Astrocyte (in vitro differentiated cells and primary cell): ENCODE results near the gene NETO2.

ENCODE experiments used
- CTCF ChIP-seq: IDR thresholded peaks from 2 replicates; pipeline ENCODE4 v1.5.1; 2011; ENCODE audit warnings: low read depth, mild to moderate bottlenecking, inconsistent platforms, low read length, moderate library complexity; ENCODE audit not compliant: insufficient read depth
- EZH2 ChIP-seq: IDR thresholded peaks from 2 replicates; pipeline ENCODE4 v1.6.1; 2012; ENCODE audit warnings: mild to moderate bottlenecking, low read length, inconsistent platforms; ENCODE audit not compliant: insufficient read depth

GRCh38 chr16:47136099-47136842 lies 7.5 kb downstream of the NETO2 start:
- TF ChIP-seq CTCF (no peak), EZH2 (no peak)
